Memory B cell (primary cell): Measurements from ENCODE around the gene SEC61G.

Experiments used
- ATAC-seq: fragments of 150-1000 bp; cut with Tn5 transposase; 2 replicates; pipeline ENCODE4 v1.10.0; 2021; ENCODE audit warnings: low read depth, mild to moderate bottlenecking, moderate library complexity
- DNase-seq, 2 donors: peaks; one replicate each; pipeline ENCODE4 v3.0.0; 2022; ENCODE audit warnings: low spot score in 2 of 2
- H3K27ac Mint-ChIP-seq: one replicate; pipeline ENCODE4 v1.8.0; 2022; ENCODE audit warnings: mild to moderate bottlenecking, moderate library complexity, mixed read lengths
- H3K27me3 Mint-ChIP-seq: one replicate; pipeline ENCODE4 v1.8.0; 2022; ENCODE audit warnings: mixed read lengths
- H3K36me3 Mint-ChIP-seq: one replicate; pipeline ENCODE4 v1.8.0; 2022; ENCODE audit warnings: mild to moderate bottlenecking, mixed read lengths
- H3K4me1 Mint-ChIP-seq: one replicate; pipeline ENCODE4 v1.8.0; 2022; ENCODE audit warnings: mixed read lengths
- H3K4me3 Mint-ChIP-seq: one replicate; pipeline ENCODE4 v1.8.0; 2022; ENCODE audit warnings: mild to moderate bottlenecking, moderate library complexity, mixed read lengths
- H3K9me3 Mint-ChIP-seq: one replicate; pipeline ENCODE4 v1.8.0; 2022; ENCODE audit warnings: mixed read lengths

The SEC61G gene

GRCh38 chr7:54758702-54759592 lies at the start of gene SEC61G:
Gene SEC61G, minus strand, starts transcription at chr7:54759211. Its CDS starts 1,623 bp downstream, at chr7:54757588.
- Mint-ChIP-seq H3K4me1 (peaks cover 9% of the 10 kb centered on the region), H3K36me3 (peaks cover 6% of the 10 kb centered on the region)

GRCh38 chr7:54802841-54803240 lies 43.8 kb upstream of the SEC61G start:
- H3K4me1 Mint-ChIP-seq, result no peaks in the 10 kb centered on the region
- no peaks in the 10 kb centered on the region for H3K36me3 Mint-ChIP-seq
- H3K27ac Mint-ChIP-seq, result no peak overlapping the region
- H3K4me3 Mint-ChIP-seq, result no peak overlapping the region
- DNase-seq (no peak), ATAC-seq (no peak)
- no peaks in the 10 kb centered on the region for H3K9me3 Mint-ChIP-seq
- peaks cover 13% of the 10 kb centered on the region for H3K27me3 Mint-ChIP-seq

More at GRCh38 chr7:54758702-54759592, at the start of gene SEC61G:
- DNase-seq (peak; percentile 92 to 95), ATAC-seq (peak; percentile 98)
- H3K9me3 Mint-ChIP-seq, result no peaks in the 10 kb centered on the region
- H3K27me3 Mint-ChIP-seq, result peaks cover 1% of the 10 kb centered on the region
- H3K4me3 Mint-ChIP-seq, result peak within 1 kb of the TSS; percentile 97
- peak within 1 kb of the TSS; percentile 96 for H3K27ac Mint-ChIP-seq

- no peak overlapping the region for H3K4me3 Mint-ChIP-seq
- H3K27me3 Mint-ChIP-seq, result peaks cover 13% of the 10 kb centered on the region
- H3K9me3 Mint-ChIP-seq, result no peaks in the 10 kb centered on the region
- no peak for ATAC-seq
- H3K27ac Mint-ChIP-seq, result no peak overlapping the region
- DNase-seq, result no peak
- no peaks in the 10 kb centered on the region for H3K36me3 Mint-ChIP-seq
- H3K4me1 Mint-ChIP-seq, result no peaks in the 10 kb centered on the region
Measured at GRCh38 chr7:54802114-54802513, 43.1 kb upstream of the SEC61G start.

GRCh38 chr7:54799792-54800191 lies 40.8 kb upstream of the SEC61G start:
- Mint-ChIP-seq H3K4me3 (no peak overlapping the region), H3K4me1 (no peaks in the 10 kb centered on the region), H3K27me3 (peaks cover 11% of the 10 kb centered on the region), H3K27ac (no peak overlapping the region), H3K9me3 (no peaks in the 10 kb centered on the region), H3K36me3 (no peaks in the 10 kb centered on the region)
- ATAC-seq, result no peak
- no peak for DNase-seq

- ATAC-seq (no peak), DNase-seq (no peak)
- Mint-ChIP-seq H3K27ac (no peak overlapping the region), H3K9me3 (peaks cover 1% of the 10 kb centered on the region), H3K4me1 (no peaks in the 10 kb centered on the region), H3K27me3 (peaks cover 12% of the 10 kb centered on the region), H3K36me3 (no peaks in the 10 kb centered on the region), H3K4me3 (no peak overlapping the region)
Measured at GRCh38 chr7:54798530-54798929, 39.5 kb upstream of the SEC61G start.

GRCh38 chr7:54796853-54797252 lies 37.8 kb upstream of the SEC61G start:
- Mint-ChIP-seq H3K27ac (no peak overlapping the region), H3K4me1 (no peaks in the 10 kb centered on the region), H3K27me3 (peaks cover 9% of the 10 kb centered on the region), H3K4me3 (no peak overlapping the region), H3K9me3 (peaks cover 1% of the 10 kb centered on the region), H3K36me3 (no peaks in the 10 kb centered on the region)
- ATAC-seq (no peak), DNase-seq (no peak)

- H3K27me3 Mint-ChIP-seq, result peaks cover 9% of the 10 kb centered on the region
- DNase-seq, result no peak
- H3K4me3 Mint-ChIP-seq, result no peak overlapping the region
- H3K36me3 Mint-ChIP-seq, result no peaks in the 10 kb centered on the region
- H3K4me1 Mint-ChIP-seq, result no peaks in the 10 kb centered on the region
- ATAC-seq, result no peak
- H3K27ac Mint-ChIP-seq, result no peak overlapping the region
- H3K9me3 Mint-ChIP-seq, result peaks cover 1% of the 10 kb centered on the region
Measured at GRCh38 chr7:54796150-54796549, 37.1 kb upstream of the SEC61G start.

GRCh38 chr7:54792383-54792782 lies 33.4 kb upstream of the SEC61G start:
- Mint-ChIP-seq H3K27ac (no peak overlapping the region), H3K4me1 (no peaks in the 10 kb centered on the region), H3K4me3 (no peak overlapping the region), H3K27me3 (peaks cover 15% of the 10 kb centered on the region), H3K9me3 (peaks cover 1% of the 10 kb centered on the region), H3K36me3 (no peaks in the 10 kb centered on the region)
- ATAC-seq, result no peak
- DNase-seq, result no peak

- H3K27ac Mint-ChIP-seq, result no peak overlapping the region
- H3K4me1 Mint-ChIP-seq, result no peaks in the 10 kb centered on the region
- ATAC-seq (no peak), DNase-seq (no peak)
- H3K4me3 Mint-ChIP-seq, result no peak overlapping the region
- H3K9me3 Mint-ChIP-seq, result no peaks in the 10 kb centered on the region
- no peaks in the 10 kb centered on the region for H3K36me3 Mint-ChIP-seq
- peaks cover 19% of the 10 kb centered on the region for H3K27me3 Mint-ChIP-seq
Measured at GRCh38 chr7:54788664-54789063, 29.7 kb upstream of the SEC61G start.

GRCh38 chr7:54785261-54785660 lies 26.2 kb upstream of the SEC61G start:
- H3K27ac Mint-ChIP-seq, result no peak overlapping the region
- DNase-seq (no peak), ATAC-seq (no peak)
- H3K4me3 Mint-ChIP-seq, result no peak overlapping the region
- no peaks in the 10 kb centered on the region for H3K36me3 Mint-ChIP-seq
- H3K9me3 Mint-ChIP-seq, result no peaks in the 10 kb centered on the region
- H3K27me3 Mint-ChIP-seq, result peaks cover 21% of the 10 kb centered on the region
- H3K4me1 Mint-ChIP-seq, result no peaks in the 10 kb centered on the region

- no peaks in the 10 kb centered on the region for H3K4me1 Mint-ChIP-seq
- H3K9me3 Mint-ChIP-seq, result no peaks in the 10 kb centered on the region
- DNase-seq, result no peak
- no peak for ATAC-seq
- H3K27me3 Mint-ChIP-seq, result peaks cover 21% of the 10 kb centered on the region
- H3K27ac Mint-ChIP-seq, result no peak overlapping the region
- no peak overlapping the region for H3K4me3 Mint-ChIP-seq
- no peaks in the 10 kb centered on the region for H3K36me3 Mint-ChIP-seq
Measured at GRCh38 chr7:54783952-54784351, 24.9 kb upstream of the SEC61G start.

- no peak overlapping the region for H3K27ac Mint-ChIP-seq
- no peaks in the 10 kb centered on the region for H3K36me3 Mint-ChIP-seq
Measured at GRCh38 chr7:54782829-54783228, 23.8 kb upstream of the SEC61G start.

GRCh38 chr7:54782314-54782713 lies 23.3 kb upstream of the SEC61G start:
- Mint-ChIP-seq H3K4me3 (no peak overlapping the region), H3K27me3 (peaks cover 12% of the 10 kb centered on the region), H3K27ac (no peak overlapping the region), H3K9me3 (peaks cover under 1% of the 10 kb centered on the region), H3K4me1 (no peaks in the 10 kb centered on the region), H3K36me3 (peaks cover under 1% of the 10 kb centered on the region)
- ATAC-seq (no peak), DNase-seq (no peak)

More at GRCh38 chr7:54782829-54783228, 23.8 kb upstream of the SEC61G start:
- H3K27me3 Mint-ChIP-seq, result peaks cover 15% of the 10 kb centered on the region
- no peak for ATAC-seq
- no peaks in the 10 kb centered on the region for H3K4me1 Mint-ChIP-seq
- DNase-seq, result no peak
- H3K9me3 Mint-ChIP-seq, result no peaks in the 10 kb centered on the region
- H3K4me3 Mint-ChIP-seq, result no peak overlapping the region

GRCh38 chr7:54781134-54781920 lies 22.3 kb upstream of the SEC61G start:
- Mint-ChIP-seq H3K4me1 (no peaks in the 10 kb centered on the region), H3K4me3 (no peak overlapping the region), H3K27ac (no peak overlapping the region), H3K27me3 (peaks cover 14% of the 10 kb centered on the region), H3K9me3 (peaks cover 9% of the 10 kb centered on the region), H3K36me3 (peaks cover 9% of the 10 kb centered on the region)
- no peak for ATAC-seq
- DNase-seq, result no peak
